Measurements from ENCODE around the gene SEMA4C. TPM values are rescaled to one million over a fixed set of nuclear protein-coding genes. Genes with fewer than 3 reads are reported as not detected.
A peak's percentile ranks its signal among the peaks of the same experiment; 100 is the strongest.

Gene SEMA4C
- total and polyA plus RNA-seq, 8 donors: 25.9 to 60.2 (median 43.9) TPM

DNA sequence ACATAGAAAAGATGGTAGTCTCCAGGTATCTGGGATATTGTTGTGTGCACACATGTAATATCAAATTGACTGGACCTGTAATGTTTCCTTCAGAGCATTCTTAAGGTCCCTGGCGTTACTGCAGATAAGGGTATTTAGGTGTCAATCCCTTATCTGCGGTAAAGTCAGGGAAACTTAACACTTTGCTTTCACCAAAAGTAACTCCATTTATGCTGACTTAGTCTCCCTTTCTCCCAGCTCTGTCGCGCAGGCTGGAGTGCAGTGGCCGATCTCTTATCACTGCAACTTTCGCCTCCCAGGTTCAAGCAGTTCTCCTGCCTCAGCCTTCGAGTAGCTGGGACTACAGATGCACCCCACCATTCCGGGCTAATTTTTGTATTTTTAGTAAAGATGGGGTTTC lies 52.0 kb downstream of the SEMA4C start:
- peaks cover 25 to 45% of the 10 kb centered on the region in 2 donors for H3K4me1 ChIP-seq
- no peak for ATAC-seq

DNA sequence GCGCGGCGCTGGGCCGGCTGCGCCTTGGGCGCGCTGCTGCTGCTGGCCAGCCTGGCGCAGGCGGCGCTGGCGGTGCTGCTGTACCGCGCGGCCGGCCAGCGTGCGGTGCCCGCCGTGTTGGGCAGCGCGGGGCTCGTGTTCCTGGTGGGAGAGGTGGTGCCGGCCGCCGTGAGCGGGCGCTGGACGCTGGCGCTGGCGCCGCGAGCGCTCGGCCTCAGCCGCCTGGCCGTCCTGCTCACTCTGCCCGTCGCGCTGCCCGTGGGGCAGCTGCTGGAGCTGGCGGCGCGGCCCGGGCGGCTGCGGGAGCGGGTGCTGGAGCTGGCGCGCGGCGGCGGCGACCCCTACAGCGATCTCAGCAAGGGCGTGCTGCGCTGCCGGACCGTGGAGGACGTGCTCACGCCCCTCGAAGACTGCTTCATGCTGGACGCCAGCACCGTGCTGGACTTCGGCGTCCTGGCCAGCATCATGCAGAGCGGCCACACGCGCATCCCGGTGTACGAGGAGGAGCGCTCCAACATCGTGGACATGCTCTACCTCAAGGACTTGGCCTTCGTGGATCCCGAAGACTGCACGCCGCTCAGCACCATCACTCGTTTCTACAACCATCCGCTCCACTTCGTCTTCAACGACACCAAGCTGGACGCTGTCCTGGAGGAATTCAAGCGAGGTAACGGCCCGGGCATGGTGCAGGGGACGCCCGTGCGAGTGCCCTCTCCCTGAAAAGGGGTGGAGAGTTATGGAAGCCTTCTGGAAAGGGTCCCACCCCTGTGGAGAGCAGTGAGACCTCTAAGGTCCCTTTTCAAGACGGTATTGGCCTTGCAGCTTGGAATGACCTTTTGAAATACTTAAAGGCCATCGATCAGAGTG lies 52.8 kb downstream of the SEMA4C start:
- DNase-seq (no peak), ATAC-seq (no peak)
- TF ChIP-seq, protein P1, sequence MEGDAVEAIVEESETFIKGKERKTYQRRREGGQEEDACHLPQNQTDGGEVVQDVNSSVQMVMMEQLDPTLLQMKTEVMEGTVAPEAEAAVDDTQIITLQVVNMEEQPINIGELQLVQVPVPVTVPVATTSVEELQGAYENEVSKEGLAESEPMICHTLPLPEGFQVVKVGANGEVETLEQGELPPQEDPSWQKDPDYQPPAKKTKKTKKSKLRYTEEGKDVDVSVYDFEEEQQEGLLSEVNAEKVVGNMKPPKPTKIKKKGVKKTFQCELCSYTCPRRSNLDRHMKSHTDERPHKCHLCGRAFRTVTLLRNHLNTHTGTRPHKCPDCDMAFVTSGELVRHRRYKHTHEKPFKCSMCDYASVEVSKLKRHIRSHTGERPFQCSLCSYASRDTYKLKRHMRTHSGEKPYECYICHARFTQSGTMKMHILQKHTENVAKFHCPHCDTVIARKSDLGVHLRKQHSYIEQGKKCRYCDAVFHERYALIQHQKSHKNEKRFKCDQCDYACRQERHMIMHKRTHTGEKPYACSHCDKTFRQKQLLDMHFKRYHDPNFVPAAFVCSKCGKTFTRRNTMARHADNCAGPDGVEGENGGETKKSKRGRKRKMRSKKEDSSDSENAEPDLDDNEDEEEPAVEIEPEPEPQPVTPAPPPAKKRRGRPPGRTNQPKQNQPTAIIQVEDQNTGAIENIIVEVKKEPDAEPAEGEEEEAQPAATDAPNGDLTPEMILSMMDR (IDR thresholded peaks at IDR 0.05): no peak
- no peaks in the 10 kb centered on the region for H3K36me3 ChIP-seq
- intact Hi-C loops (cut with DNase I): no loop called here
- peak overlapping the region; percentile 31 to 81 for H3K4me3 ChIP-seq
- peak overlapping the region in 1 of 2 donors; percentile 33 for H3K27ac ChIP-seq
- H3K4me1 ChIP-seq: peaks cover 25 to 45% of the 10 kb centered on the region in 2 donors
- H3K9me3 ChIP-seq: no peaks in the 10 kb centered on the region
- H3K27me3 ChIP-seq: no peaks in the 10 kb centered on the region

More for the DNA sequence above, 52.0 kb downstream of the SEMA4C start:
- TF ChIP-seq, protein P1 (IDR thresholded peaks at IDR 0.05): no peak
- Histone ChIP-seq H3K9me3 (no peaks in the 10 kb centered on the region), H3K4me3 (peak overlapping the region in 1 of 2 donors; percentile 81), H3K27me3 (no peaks in the 10 kb centered on the region), H3K27ac (no peak overlapping the region), H3K36me3 (peaks cover 0 to 3% of the 10 kb centered on the region in 2 donors)
- intact Hi-C loops (cut with DNase I): no loop called here
- DNase-seq: no peak

DNA sequence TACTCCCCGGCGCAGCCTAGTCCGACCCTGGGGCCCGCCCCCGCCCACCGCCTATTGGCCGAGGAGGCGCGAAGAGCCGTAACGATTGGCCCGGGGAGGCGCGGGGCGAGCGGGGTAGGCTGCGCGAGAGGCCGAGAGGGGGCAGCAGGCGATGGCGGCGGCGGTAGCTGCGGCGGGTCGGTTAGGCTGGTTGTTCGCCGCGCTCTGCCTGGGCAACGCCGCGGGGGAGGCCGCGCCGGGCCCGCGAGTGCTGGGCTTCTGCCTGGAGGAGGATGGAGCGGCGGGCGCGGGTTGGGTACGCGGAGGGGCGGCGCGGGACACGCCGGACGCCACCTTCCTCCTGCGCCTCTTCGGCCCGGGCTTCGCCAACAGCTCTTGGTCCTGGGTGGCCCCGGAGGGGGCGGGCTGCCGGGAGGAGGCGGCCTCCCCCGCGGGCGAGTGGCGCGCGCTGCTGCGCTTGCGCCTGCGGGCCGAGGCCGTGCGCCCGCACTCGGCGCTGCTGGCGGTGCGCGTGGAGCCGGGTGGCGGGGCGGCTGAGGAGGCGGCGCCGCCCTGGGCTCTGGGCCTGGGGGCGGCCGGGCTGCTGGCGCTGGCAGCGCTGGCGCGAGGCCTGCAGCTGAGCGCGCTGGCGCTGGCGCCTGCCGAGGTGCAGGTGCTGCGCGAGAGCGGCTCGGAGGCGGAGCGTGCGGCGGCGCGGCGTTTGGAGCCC lies 53.6 kb downstream of the SEMA4C start, which contains the start of gene CNNM3:
CNNM3 (plus strand) TSS at position 142 of the 709 bp plus-strand sequence; CDS start at position 152, 10 bp downstream.
- Histone ChIP-seq H3K4me1 (peaks cover 25 to 45% of the 10 kb centered on the region in 2 donors), H3K4me3 (peak within 1 kb of the TSS; percentile 70 to 81)

DNA sequence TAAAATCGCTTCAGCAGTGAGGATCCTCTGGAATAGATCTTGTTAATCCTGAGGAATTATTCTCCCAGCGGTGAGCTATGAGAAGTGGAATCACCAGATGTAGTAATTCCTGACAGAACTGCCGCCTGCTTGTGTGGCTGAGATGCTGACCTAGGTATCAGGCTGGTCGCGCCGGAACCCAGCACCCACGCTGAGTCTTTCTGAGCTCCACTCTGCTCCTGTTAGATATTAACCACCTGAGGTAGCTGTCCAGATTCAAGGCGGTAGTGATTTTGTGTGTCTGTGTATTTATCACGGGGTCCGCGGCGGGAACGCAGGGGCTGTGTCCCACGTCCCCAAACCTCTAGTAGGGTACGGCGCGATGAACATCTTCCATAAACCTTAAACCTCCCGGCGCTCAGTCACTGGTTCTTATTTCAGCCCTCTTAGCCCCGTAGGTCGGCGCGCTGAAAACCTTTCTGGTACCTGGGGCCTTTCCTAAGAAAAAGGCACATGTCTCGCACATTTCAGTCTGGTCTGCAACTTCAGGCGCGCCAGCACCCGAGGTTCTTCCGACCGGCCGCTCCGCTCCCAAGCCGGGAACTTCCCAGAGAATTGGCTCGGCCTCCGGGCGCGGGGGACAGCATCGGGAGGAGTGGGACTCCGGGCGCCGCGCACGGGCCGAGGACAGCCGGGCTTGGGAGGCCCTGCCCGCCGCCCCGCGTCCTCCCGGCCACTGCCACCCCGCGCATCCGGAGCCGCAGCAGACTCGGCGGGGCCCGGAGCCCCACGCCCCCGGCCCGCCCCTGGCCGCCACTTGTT lies 54.4 kb downstream of the SEMA4C start:
- H3K4me1 ChIP-seq: peaks cover 25 to 44% of the 10 kb centered on the region in 2 donors
- intact Hi-C loops (cut with DNase I): no loop called here
- ATAC-seq (no peak), DNase-seq (peak in 1 of 4 donors; percentile 64)
- peaks cover 0 to 2% of the 10 kb centered on the region in 2 donors for H3K36me3 ChIP-seq
- TF ChIP-seq, protein P1 (IDR thresholded peaks at IDR 0.05): no peak
- no peaks in the 10 kb centered on the region for H3K9me3 ChIP-seq
- H3K27ac ChIP-seq: peak overlapping the region; percentile 91 to 96
- H3K4me3 ChIP-seq: peak overlapping the region; percentile 70 to 81
- no peaks in the 10 kb centered on the region for H3K27me3 ChIP-seq

More for the DNA sequence above, 53.6 kb downstream of the SEMA4C start, which contains the start of gene CNNM3:
- no peaks in the 10 kb centered on the region for H3K9me3 ChIP-seq
- H3K36me3 ChIP-seq: no peaks in the 10 kb centered on the region
- H3K27me3 ChIP-seq: no peaks in the 10 kb centered on the region
- peak within 1 kb of the TSS; percentile 91 to 96 for H3K27ac ChIP-seq
- intact Hi-C loops (cut with DNase I): no loop called here
- TF ChIP-seq, protein P1 (IDR thresholded peaks at IDR 0.05): peak; percentile 55 to 81
- ATAC-seq: peak; percentile 96
- peak; percentile 91 to 99 (median 96) for DNase-seq
